CD4-positive, CD25-positive, alpha-beta regulatory T cell (primary cell): ENCODE measurements around the gene WNT7B. TPM values are rescaled to one million over a fixed set of nuclear protein-coding genes. Genes with fewer than 3 reads are reported as not detected.

Source experiments
- ATAC-seq, 2 donors: fragments of 150-1000 bp; cut with Tn5 transposase; one replicate each; pipeline ENCODE4 v1.10.0; 2021; ENCODE audit warnings: low read depth in 2 of 2, moderate number of reproducible peaks in 2 of 2, moderate library complexity in 1 of 2
- DNase-seq, 3 donors: peaks; one replicate each; pipeline versions ENCODE4 v3.0.0 to v3.0.0-alpha.2; 2012 to 2022; ENCODE audit warnings: mixed read lengths in 1 of 3
- H3K27ac ChIP-seq: one replicate; pipeline ENCODE4 v1.7.0; 2013; ENCODE audit warnings: mild to moderate bottlenecking, low read length; ENCODE audit not compliant: insufficient read depth, poor library complexity, severe bottlenecking
- H3K27me3 ChIP-seq: one replicate; pipeline ENCODE4 v1.7.0; 2013; ENCODE audit warnings: low read length; ENCODE audit not compliant: control insufficient read depth, insufficient read depth
- H3K36me3 ChIP-seq: one replicate; pipeline ENCODE4 v1.7.0; 2013; ENCODE audit warnings: mild to moderate bottlenecking, low read length, moderate library complexity; ENCODE audit not compliant: control insufficient read depth, insufficient read depth
- H3K4me1 ChIP-seq: 2 replicates; pipeline ENCODE4 v1.7.0; 2013; ENCODE audit warnings: mild to moderate bottlenecking, low read length; ENCODE audit not compliant: insufficient read depth, control insufficient read depth, poor library complexity, severe bottlenecking
- H3K4me3 ChIP-seq: one replicate; pipeline ENCODE4 v1.7.0; 2013; ENCODE audit warnings: low read depth, mild to moderate bottlenecking, low read length, moderate library complexity
- H3K9me3 ChIP-seq, 2 experiments: 1 replicate in 1 of 2; 2 replicates in 1 of 2; pipeline ENCODE4 v1.7.0; 2013; ENCODE audit warnings: low read length in 2 of 2, mild to moderate bottlenecking in 1 of 2, moderate library complexity in 1 of 2; ENCODE audit not compliant: control insufficient read depth in 2 of 2
- H3K27ac Mint-ChIP-seq, 3 donors: one replicate each; pipeline ENCODE4 v1.8.0; 2020 to 2022; ENCODE audit warnings: mild to moderate bottlenecking in 3 of 3, mixed read lengths in 3 of 3, moderate library complexity in 2 of 3
- H3K27me3 Mint-ChIP-seq: one replicate; pipeline ENCODE4 v1.8.0; 2022; ENCODE audit warnings: mild to moderate bottlenecking, mixed read lengths
- H3K36me3 Mint-ChIP-seq: one replicate; pipeline ENCODE4 v1.8.0; 2020; ENCODE audit warnings: mixed read lengths
- H3K4me1 Mint-ChIP-seq, 4 donors: one replicate each; pipeline ENCODE4 v1.8.0; 2020 to 2022; ENCODE audit warnings: mixed read lengths in 4 of 4, mild to moderate bottlenecking in 1 of 4
- H3K4me3 Mint-ChIP-seq, 4 donors: one replicate each; pipeline ENCODE4 v1.8.0; 2020 to 2022; ENCODE audit warnings: mild to moderate bottlenecking in 4 of 4, mixed read lengths in 4 of 4, moderate library complexity in 3 of 4
- H3K9me3 Mint-ChIP-seq, 7 donors: one replicate each; pipeline ENCODE4 v1.8.0; 2020 to 2022; ENCODE audit warnings: mixed read lengths in 7 of 7, mild to moderate bottlenecking in 3 of 7, moderate library complexity in 2 of 7
- polyA plus RNA-seq, 4 donors: library from polyadenylated mRNA; unstranded; fragments of 300-500 nt; fragmentation: Illumina TruSeq; gene quantifications; one replicate each; pipeline ENCODE4 v1.2.3, GENCODE V29; 2021
- total RNA-seq: library from RNA; stranded (reverse); gene quantifications from one replicate; pipeline ENCODE4 v1.2.3, GENCODE V29; 2022

WNT7B gene
- total and polyA plus RNA-seq, 5 donors from 2014 or later = not detected

DNA sequence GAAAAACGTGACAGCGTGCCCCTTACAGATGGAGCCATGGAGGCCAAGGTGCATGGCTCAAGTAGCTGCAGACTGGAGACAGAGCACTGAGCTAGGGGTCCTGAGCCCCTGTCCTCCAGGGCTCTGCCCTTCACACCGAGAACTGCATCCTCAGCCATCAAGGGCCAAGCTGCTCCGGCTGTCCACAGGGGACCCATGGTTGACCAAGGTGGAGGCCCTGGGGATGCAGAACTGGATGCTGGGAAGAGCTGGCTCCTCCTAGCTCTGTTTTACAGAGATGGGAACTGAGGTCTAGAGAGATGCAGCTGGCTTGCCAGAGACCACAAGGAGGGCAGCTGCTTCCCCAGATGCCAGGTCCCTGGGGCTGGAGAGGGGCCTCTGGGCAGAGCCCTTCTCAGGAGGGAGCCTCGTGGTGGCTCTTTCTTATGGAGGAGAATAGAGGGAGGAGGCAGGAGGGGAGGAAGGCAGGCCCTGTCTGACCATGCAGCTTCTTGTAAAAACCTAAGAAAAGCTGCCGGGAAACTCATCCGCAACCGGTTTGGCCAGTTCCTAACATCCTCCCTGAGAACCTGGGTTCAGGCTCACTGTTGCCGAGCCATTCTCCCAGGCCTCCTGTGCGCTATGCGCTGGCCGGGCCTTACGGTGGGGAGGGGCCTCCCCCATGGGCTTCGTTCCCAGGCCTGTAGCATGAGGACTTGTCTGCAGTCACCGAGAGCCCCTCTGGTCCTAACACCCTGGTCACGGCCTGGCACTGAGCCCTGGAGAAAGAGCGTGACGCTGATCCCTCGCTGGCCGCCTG is 80.6 kb downstream of the WNT7B start:
- Histone ChIP-seq H3K36me3 (no peaks in the 10 kb centered on the region), H3K4me1 (no peaks in the 10 kb centered on the region), H3K27me3 (no peaks in the 10 kb centered on the region), H3K27ac (no peak overlapping the region), H3K9me3 (no peaks in the 10 kb centered on the region), H3K4me3 (no peak overlapping the region)
- Mint-ChIP-seq H3K9me3 (no peaks in the 10 kb centered on the region), H3K27ac (no peak overlapping the region), H3K4me3 (no peak overlapping the region), H3K4me1 (no peaks in the 10 kb centered on the region), H3K36me3 (no peaks in the 10 kb centered on the region), H3K27me3 (peaks cover 9% of the 10 kb centered on the region)
- ATAC-seq (no peak), DNase-seq (no peak)

DNA sequence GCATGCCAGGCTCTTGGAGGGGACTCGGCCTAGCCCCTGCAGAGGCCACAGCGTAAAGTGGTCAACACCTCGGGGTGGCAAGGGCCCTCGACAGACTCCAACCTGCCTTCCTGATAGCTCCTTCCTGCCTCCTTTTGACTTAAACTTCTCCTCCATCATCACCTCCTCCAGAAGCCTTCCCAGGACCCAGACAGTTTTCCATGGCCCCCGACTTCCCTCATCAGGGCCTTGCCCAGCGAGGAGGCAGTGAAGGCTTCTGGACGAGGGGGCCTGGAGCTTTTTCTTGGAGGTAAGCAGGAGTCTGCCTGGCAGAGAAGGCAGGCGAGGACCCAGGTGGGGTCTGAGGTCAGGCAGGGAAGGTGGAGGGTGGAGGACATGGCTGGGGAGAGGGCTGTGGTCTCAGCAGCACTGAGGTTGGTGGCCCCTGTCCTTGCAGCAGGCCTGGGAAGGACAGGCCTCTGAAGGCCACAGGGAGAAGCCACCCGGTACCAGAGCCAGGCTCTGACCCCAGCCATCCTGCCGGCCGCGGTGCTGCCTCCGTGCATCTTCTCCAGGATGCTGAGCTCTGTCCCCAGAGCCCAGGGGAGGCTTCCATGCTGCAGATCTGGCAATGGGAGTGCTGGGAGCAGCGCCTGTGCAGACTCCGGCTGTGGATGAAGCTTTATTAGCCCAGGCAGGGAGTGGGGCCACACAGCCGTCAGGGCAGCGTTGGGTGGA is 81.4 kb downstream of the WNT7B start:
- no peaks in the 10 kb centered on the region for H3K27me3 ChIP-seq
- ATAC-seq (no peak), DNase-seq (no peak)
- no peaks in the 10 kb centered on the region for H3K9me3 ChIP-seq
- no peaks in the 10 kb centered on the region for H3K9me3 Mint-ChIP-seq
- no peaks in the 10 kb centered on the region for H3K36me3 Mint-ChIP-seq
- no peak overlapping the region for H3K4me3 ChIP-seq
- no peaks in the 10 kb centered on the region for H3K36me3 ChIP-seq
- H3K27me3 Mint-ChIP-seq = peaks cover 7% of the 10 kb centered on the region
- no peaks in the 10 kb centered on the region for H3K4me1 Mint-ChIP-seq
- no peak overlapping the region for H3K4me3 Mint-ChIP-seq
- no peaks in the 10 kb centered on the region for H3K4me1 ChIP-seq
- no peak overlapping the region for H3K27ac ChIP-seq
- H3K27ac Mint-ChIP-seq = no peak overlapping the region

DNA sequence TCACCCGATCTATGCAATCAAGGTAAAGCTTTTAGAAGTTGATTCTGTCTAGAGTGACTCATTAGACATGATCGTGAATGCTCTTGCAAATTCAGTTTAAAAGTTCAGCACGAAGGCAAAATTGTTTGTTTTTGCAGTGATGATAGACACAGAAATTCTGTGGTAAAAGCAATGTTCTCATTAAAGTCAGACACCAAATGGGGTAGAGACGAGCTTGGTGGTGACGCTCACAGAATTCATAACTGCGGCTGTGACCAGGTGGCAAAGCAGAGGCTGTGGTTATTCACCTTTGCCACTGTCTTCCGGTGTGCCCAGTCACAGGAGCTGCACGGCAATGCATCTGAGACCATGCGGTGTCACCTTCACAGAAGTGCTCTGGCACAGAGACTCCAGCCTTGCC is 83.4 kb downstream of the WNT7B start:
- H3K36me3 Mint-ChIP-seq = no peaks in the 10 kb centered on the region
- H3K27me3 Mint-ChIP-seq = peaks cover under 1% of the 10 kb centered on the region
- H3K4me3 ChIP-seq = no peak overlapping the region
- no peak for DNase-seq
- no peak overlapping the region for H3K4me3 Mint-ChIP-seq
- no peak for ATAC-seq
- H3K4me1 ChIP-seq = no peaks in the 10 kb centered on the region
- H3K36me3 ChIP-seq = no peaks in the 10 kb centered on the region
- H3K9me3 ChIP-seq = no peaks in the 10 kb centered on the region
- no peaks in the 10 kb centered on the region for H3K27me3 ChIP-seq
- H3K27ac Mint-ChIP-seq = no peak overlapping the region
- H3K27ac ChIP-seq = no peak overlapping the region
- H3K4me1 Mint-ChIP-seq = no peaks in the 10 kb centered on the region
- no peaks in the 10 kb centered on the region for H3K9me3 Mint-ChIP-seq

DNA sequence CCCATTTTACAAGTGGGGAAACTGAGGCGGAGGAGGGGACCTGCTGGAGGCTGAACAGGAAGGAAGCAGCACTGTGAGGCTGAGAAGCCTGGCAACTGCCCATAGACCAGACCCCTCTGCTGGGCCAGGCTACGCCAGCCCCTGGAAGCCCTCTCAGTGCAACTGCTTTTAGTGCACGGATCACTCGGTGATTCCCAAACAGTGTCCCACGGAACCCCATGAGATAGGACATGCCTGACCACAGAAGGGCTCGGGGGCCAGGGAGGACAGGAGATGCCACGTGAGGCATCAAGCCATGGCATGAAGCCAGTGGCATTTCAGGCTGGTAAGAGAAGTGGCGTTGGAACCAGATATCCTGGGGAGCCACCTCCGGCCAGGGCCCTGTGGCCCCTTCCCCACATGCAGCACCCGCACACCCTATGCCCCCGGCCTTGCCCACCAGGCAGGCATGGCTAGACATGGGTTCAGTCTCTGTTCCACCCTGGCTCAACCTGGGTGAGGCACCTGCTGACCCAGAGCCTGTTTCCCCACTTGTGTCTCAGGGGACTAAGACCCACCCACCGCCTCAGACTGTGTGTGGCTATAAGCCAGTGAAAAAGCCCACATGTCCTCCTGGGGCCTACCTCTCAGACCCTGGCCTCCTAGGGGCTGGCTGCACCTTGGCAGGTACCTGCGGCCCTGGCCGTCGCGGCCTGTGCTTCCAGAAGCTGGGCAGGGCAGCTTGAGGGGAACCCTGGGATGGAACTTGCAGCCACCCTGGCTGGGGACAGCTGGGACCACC is 84.1 kb downstream of the WNT7B start:
- no peaks in the 10 kb centered on the region for H3K4me1 ChIP-seq
- H3K27ac ChIP-seq = no peak overlapping the region
- ATAC-seq = no peak
- DNase-seq = no peak
- no peaks in the 10 kb centered on the region for H3K27me3 ChIP-seq
- H3K27ac Mint-ChIP-seq = no peak overlapping the region
- no peak overlapping the region for H3K4me3 ChIP-seq
- H3K36me3 ChIP-seq = no peaks in the 10 kb centered on the region
- no peaks in the 10 kb centered on the region for H3K36me3 Mint-ChIP-seq
- peaks cover 5% of the 10 kb centered on the region for H3K27me3 Mint-ChIP-seq
- H3K4me1 Mint-ChIP-seq = no peaks in the 10 kb centered on the region
- H3K4me3 Mint-ChIP-seq = no peak overlapping the region
- H3K9me3 Mint-ChIP-seq = no peaks in the 10 kb centered on the region
- H3K9me3 ChIP-seq = no peaks in the 10 kb centered on the region

DNA sequence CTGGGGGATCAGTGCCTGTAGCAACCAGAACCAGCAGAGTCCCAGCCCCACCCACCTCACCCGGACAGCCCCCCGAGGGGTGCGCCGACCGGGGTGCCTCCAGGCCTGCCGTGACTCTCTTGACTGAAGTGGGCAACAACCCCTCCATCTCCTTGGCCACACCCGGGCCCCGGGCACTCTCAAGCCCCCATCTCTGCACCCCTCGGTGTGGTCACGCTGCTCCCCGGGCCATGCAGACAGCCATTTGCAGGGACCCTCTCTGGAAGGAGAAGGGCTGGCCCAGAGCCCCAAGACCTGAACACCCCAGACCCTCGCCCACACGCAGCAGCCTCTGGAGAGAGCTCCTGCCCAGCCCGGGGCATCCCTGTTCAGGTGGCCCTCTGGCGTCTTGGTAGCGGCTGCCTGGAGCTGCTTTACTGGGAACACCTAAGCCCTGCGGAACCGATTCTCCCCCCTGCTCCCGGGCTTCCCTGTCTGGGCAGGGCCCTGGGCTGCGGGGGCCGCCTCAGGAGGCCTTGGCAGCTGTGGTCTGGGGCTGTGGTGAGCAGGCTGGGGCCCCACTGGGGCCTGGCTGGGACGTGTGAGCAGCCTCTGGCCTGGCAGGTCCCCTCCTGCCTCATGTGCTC is 84.9 kb downstream of the WNT7B start:
- Histone ChIP-seq H3K9me3 (no peaks in the 10 kb centered on the region), H3K4me3 (no peak overlapping the region), H3K27me3 (no peaks in the 10 kb centered on the region), H3K36me3 (no peaks in the 10 kb centered on the region), H3K4me1 (no peaks in the 10 kb centered on the region), H3K27ac (no peak overlapping the region)
- H3K9me3 Mint-ChIP-seq = no peaks in the 10 kb centered on the region
- ATAC-seq (no peak), DNase-seq (no peak)
- no peaks in the 10 kb centered on the region for H3K36me3 Mint-ChIP-seq
- no peak overlapping the region for H3K27ac Mint-ChIP-seq
- no peak overlapping the region for H3K4me3 Mint-ChIP-seq
- H3K27me3 Mint-ChIP-seq = peaks cover 5% of the 10 kb centered on the region
- no peaks in the 10 kb centered on the region for H3K4me1 Mint-ChIP-seq

DNA sequence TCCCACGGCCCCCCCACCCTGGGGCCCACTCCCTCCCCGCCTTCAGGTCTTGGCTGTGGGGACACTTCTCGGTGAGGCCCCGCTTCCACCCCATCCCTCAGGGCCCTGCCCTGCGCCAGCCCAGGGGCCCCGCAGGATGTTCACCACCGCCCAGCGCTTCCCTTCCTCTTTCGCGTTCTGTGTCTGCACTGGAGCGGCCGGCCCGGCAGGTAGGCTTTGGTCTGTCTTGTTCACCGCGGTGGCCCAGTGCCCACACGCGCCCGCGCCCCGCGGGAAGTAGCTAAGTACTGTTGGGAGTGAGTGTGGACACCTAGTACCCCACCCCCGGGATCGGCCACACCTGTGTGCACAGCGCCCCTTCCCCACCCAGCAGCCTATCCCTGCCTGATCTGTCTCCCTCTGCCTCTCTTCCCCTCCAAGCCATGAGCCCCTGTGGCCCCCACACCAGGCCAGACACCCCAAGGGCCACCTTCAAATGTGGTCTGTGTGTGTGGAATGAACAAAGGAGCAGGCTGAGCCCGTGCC is 85.4 kb downstream of the WNT7B start:
- H3K27me3 ChIP-seq = no peaks in the 10 kb centered on the region
- no peaks in the 10 kb centered on the region for H3K4me1 ChIP-seq
- H3K4me3 Mint-ChIP-seq = no peak overlapping the region
- no peaks in the 10 kb centered on the region for H3K4me1 Mint-ChIP-seq
- no peak overlapping the region for H3K27ac ChIP-seq
- no peak overlapping the region for H3K27ac Mint-ChIP-seq
- ATAC-seq = no peak
- no peaks in the 10 kb centered on the region for H3K36me3 Mint-ChIP-seq
- no peaks in the 10 kb centered on the region for H3K9me3 ChIP-seq
- DNase-seq = no peak
- H3K4me3 ChIP-seq = no peak overlapping the region
- no peaks in the 10 kb centered on the region for H3K9me3 Mint-ChIP-seq
- no peaks in the 10 kb centered on the region for H3K36me3 ChIP-seq
- H3K27me3 Mint-ChIP-seq = peaks cover 9% of the 10 kb centered on the region

DNA sequence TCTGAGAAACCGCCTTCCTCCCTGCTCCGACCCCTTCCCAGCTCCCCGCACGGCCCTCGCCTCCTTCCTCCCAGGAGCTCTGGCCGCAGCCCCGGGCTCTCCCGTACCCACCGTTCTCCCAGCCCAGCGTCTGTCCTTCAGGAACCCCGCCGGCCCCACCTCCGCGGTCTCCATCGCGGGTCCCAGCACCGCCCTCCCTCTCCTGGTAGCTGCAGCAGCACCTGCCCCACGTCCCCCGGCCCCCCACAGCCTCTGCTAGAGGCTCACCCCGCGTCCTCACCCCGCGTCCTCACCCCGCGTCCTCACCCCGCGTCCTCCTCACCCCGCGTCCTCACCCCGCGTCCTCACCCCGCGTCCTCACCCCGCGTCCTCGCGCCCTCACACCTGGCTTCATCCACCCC is 85.9 kb downstream of the WNT7B start:
- H3K36me3 Mint-ChIP-seq = no peaks in the 10 kb centered on the region
- H3K27me3 ChIP-seq = no peaks in the 10 kb centered on the region
- no peaks in the 10 kb centered on the region for H3K9me3 Mint-ChIP-seq
- H3K4me3 ChIP-seq = no peak overlapping the region
- ATAC-seq = no peak
- no peaks in the 10 kb centered on the region for H3K4me1 Mint-ChIP-seq
- no peak overlapping the region for H3K27ac ChIP-seq
- H3K27ac Mint-ChIP-seq = no peak overlapping the region
- H3K4me3 Mint-ChIP-seq = no peak overlapping the region
- H3K4me1 ChIP-seq = no peaks in the 10 kb centered on the region
- H3K36me3 ChIP-seq = no peaks in the 10 kb centered on the region
- DNase-seq = no peak
- peaks cover 10% of the 10 kb centered on the region for H3K27me3 Mint-ChIP-seq
- H3K9me3 ChIP-seq = no peaks in the 10 kb centered on the region
